HCT116 (cell line): ENCODE results near the gene ALDH1A1. TPM values are rescaled to one million over a fixed set of nuclear protein-coding genes. Genes with fewer than 3 reads are reported as not detected.

Source experiments
- ATAC-seq: fragments of 200-7000 bp; cut with Tn5 transposase; 2 replicates; pipeline ENCODE4 v1.9.1; 2020; ENCODE audit warnings: mild to moderate bottlenecking, moderate library complexity
- BruUV-seq: library from RNA; stranded (reverse); fragments of 400-500 nt; replicated peaks from 2 replicates; lab custom pipeline; 2021; lab: Mats Ljungman, UMichigan
- CTCF ChIA-PET: fragments of 300-600 bp; sonication (Branson Sonifier 250); formaldehyde crosslinking; loops from one replicate; lab custom pipeline; 2021; ENCODE audit warnings: antibody characterized with exemption; lab: Charles Lee
- POLR2A ChIA-PET: fragments of 300-600, 350-600 bp; sonication (Branson Sonifier 250); formaldehyde crosslinking; loops from one replicate; lab custom pipeline; 2021; ENCODE audit warnings: antibody characterized with exemption; lab: Charles Lee
- RAD21 ChIA-PET, 2 experiments: fragments of 300-600 bp; sonication (Branson Sonifier 250); formaldehyde crosslinking; loops; one replicate each; lab custom pipeline; 2023; ENCODE audit warnings: low total read pairs in 2 of 2; ENCODE audit not compliant: uncharacterized antibody in 2 of 2, unreplicated experiment in 2 of 2, low non-redundant PET in 1 of 2; lab: Charles Lee
- DNase-seq: peaks from one replicate; pipeline ENCODE4 v3.0.0-alpha.2; 2010; ENCODE audit warnings: low read depth, low spot score
- H2AFZ ChIP-seq: fragments of 200-600 bp; shearing (Covaris generic), sonication (generic); 2 replicates; pipeline ENCODE4 v1.6.1; 2017; ENCODE audit warnings: low read depth, mixed run types, mixed read lengths, antibody characterized with exemption, low read length; ENCODE audit not compliant: poor library complexity, severe bottlenecking
- H3K27ac ChIP-seq: 2 replicates; pipeline ENCODE4 v1.5.1; 2012; ENCODE audit warnings: low read depth, low read length
- H3K27me3 ChIP-seq: fragments of 200-600 bp; sonication (generic); 2 replicates; pipeline ENCODE4 v1.6.1; 2016; ENCODE audit warnings: mixed run types, low read length, mixed read lengths; ENCODE audit not compliant: insufficient read depth
- H3K36me3 ChIP-seq, 2 experiments: fragments of 200-500 bp in 1 of 2; fragments of 200-600 bp in 1 of 2; sonication (Bioruptor generic) in 1 of 2; sonication (generic) in 1 of 2; 2 replicates each; pipeline versions ENCODE4 v1.5.1 to v1.6.1; 2014 to 2016; ENCODE audit warnings: low read length in 2 of 2, inconsistent platforms in 1 of 2, mixed read lengths in 1 of 2, mixed run types in 1 of 2; ENCODE audit not compliant: insufficient read depth in 2 of 2, control insufficient read depth in 1 of 2
- H3K4me1 ChIP-seq, 2 experiments: fragments of 200-600 bp in 1 of 2; sonication (generic) in 1 of 2; 2 replicates each; pipeline versions ENCODE4 v1.5.1 to v1.6.1; 2012 to 2017; ENCODE audit warnings: low read length in 2 of 2, inconsistent platforms in 1 of 2, mild to moderate bottlenecking in 1 of 2, mixed read lengths in 1 of 2, mixed run types in 1 of 2, moderate library complexity in 1 of 2; ENCODE audit not compliant: insufficient read depth in 2 of 2, control insufficient read depth in 1 of 2
- H3K4me2 ChIP-seq: fragments of 200-600 bp; sonication (generic); 2 replicates; pipeline ENCODE4 v1.6.1; 2017; ENCODE audit warnings: mixed run types, low read length, mixed read lengths
- H3K4me3 ChIP-seq, 2 experiments: fragments of 200-600 bp in 1 of 2; sonication (generic) in 1 of 2; replicated peaks in 1 of 2; 2 replicates each; pipeline ENCODE4 v1.5.1; 2011 to 2016; ENCODE audit warnings: low read length in 2 of 2, control low read depth in 1 of 2, low read depth in 1 of 2, mild to moderate bottlenecking in 1 of 2, mixed read lengths in 1 of 2, mixed run types in 1 of 2
- H3K79me2 ChIP-seq: fragments of 200-600 bp; sonication (generic); 2 replicates; pipeline ENCODE4 v1.6.1; 2017; ENCODE audit warnings: mild to moderate bottlenecking, mixed run types, low read length, moderate library complexity, mixed read lengths; ENCODE audit not compliant: insufficient read depth
- H3K9ac ChIP-seq: fragments of 200-600 bp; sonication (generic); 2 replicates; pipeline ENCODE4 v1.6.1; 2016; ENCODE audit warnings: low read length, mixed read lengths
- H3K9me2 ChIP-seq: fragments of 200-600 bp; sonication (generic), shearing (Covaris generic); 2 replicates; pipeline ENCODE4 v1.6.1; 2017; ENCODE audit warnings: mixed run types, mild to moderate bottlenecking, moderate library complexity; ENCODE audit not compliant: insufficient read depth
- H3K9me3 ChIP-seq, 2 experiments: fragments of 200-500 bp in 1 of 2; fragments of 200-600 bp in 1 of 2; sonication (Bioruptor generic) in 1 of 2; sonication (generic) in 1 of 2; 2 replicates each; pipeline ENCODE4 v1.6.1; 2014 to 2017; ENCODE audit warnings: low read length in 2 of 2, mixed read lengths in 2 of 2, inconsistent platforms in 1 of 2, low read depth in 1 of 2, mild to moderate bottlenecking in 1 of 2, mixed run types in 1 of 2, moderate library complexity in 1 of 2; ENCODE audit not compliant: control insufficient read depth in 1 of 2, insufficient read depth in 1 of 2
- H4K20me1 ChIP-seq: fragments of 200-600 bp; sonication (generic), shearing (Covaris generic); 2 replicates; pipeline ENCODE4 v1.6.1; 2017; ENCODE audit warnings: mixed run types, mild to moderate bottlenecking, moderate library complexity; ENCODE audit not compliant: insufficient read depth
- CEBPB ChIP-seq: IDR thresholded peaks from 2 replicates; pipeline ENCODE4 v1.6.1; 2012; ENCODE audit warnings: low read depth
- EGR1 ChIP-seq: IDR thresholded peaks from 2 replicates; pipeline ENCODE4 v1.6.1; 2012; ENCODE audit warnings: low read depth
- ELF1 ChIP-seq: IDR thresholded peaks from 2 replicates; pipeline ENCODE4 v1.6.1; 2012; ENCODE audit warnings: low read depth, borderline replicate concordance
- EZH2 ChIP-seq: fragments of 200-600 bp; sonication (generic); IDR thresholded peaks from 2 replicates; pipeline ENCODE4 v1.6.1; 2017; ENCODE audit warnings: antibody characterized with exemption, mixed run types
- FOSL1 ChIP-seq: IDR thresholded peaks from 2 replicates; pipeline ENCODE4 v1.6.1; 2012; ENCODE audit warnings: low read depth
- JUND ChIP-seq: IDR thresholded peaks from 2 replicates; pipeline ENCODE4 v1.6.1; 2012
- RAD21 ChIP-seq: IDR thresholded peaks from 2 replicates; pipeline ENCODE4 v1.6.1; 2012; ENCODE audit warnings: low read depth, mild to moderate bottlenecking
- SP1 ChIP-seq: IDR thresholded peaks from 2 replicates; pipeline ENCODE4 v1.6.1; 2012; ENCODE audit warnings: low read depth
- SRF ChIP-seq: IDR thresholded peaks from 2 replicates; pipeline ENCODE4 v1.6.1; 2012; ENCODE audit warnings: low read depth
- TCF7L2 ChIP-seq: IDR thresholded peaks from 2 replicates; pipeline ENCODE4 v1.7.0; 2011; ENCODE audit warnings: borderline replicate concordance, inconsistent platforms; ENCODE audit not compliant: insufficient read depth, insufficient read length; ENCODE audit errors: extremely low read depth
- intact Hi-C: fragments of 100-400 bp; cut with micrococcal nuclease; formaldehyde crosslinking; loops from 2 replicates; pipeline ENCODE4 v1.10.0; 2022
- total RNA-seq: library from RNA; stranded (reverse); gene quantifications from one replicate; pipeline ENCODE4 v1.2.1, GENCODE V29; 2021; ENCODE audit not compliant: unreplicated experiment
- TF ChIP-seq, protein P1 (sequence below): IDR thresholded peaks from 2 replicates; pipeline ENCODE4 v1.6.1; 2012
- TF ChIP-seq, protein P2 (sequence below), 3 experiments: fragments of 200-600 bp in 1 of 3; sonication (generic) in 1 of 3; IDR thresholded peaks in 2 of 3; conservative IDR thresholded peaks in 1 of 3; 2 replicates each; pipeline ENCODE4 v1.5.1; 2012 to 2017; ENCODE audit warnings: low read depth in 2 of 3, low read length in 2 of 3, antibody characterized with exemption in 1 of 3, borderline replicate concordance in 1 of 3, control low read depth in 1 of 3, mild to moderate bottlenecking in 1 of 3, mixed read lengths in 1 of 3, mixed run types in 1 of 3, moderate library complexity in 1 of 3; ENCODE audit not compliant: insufficient read depth in 1 of 3

ALDH1A1 gene
- total RNA-seq, 1 experiment from 2014 or later = 0.44 TPM

DNA sequence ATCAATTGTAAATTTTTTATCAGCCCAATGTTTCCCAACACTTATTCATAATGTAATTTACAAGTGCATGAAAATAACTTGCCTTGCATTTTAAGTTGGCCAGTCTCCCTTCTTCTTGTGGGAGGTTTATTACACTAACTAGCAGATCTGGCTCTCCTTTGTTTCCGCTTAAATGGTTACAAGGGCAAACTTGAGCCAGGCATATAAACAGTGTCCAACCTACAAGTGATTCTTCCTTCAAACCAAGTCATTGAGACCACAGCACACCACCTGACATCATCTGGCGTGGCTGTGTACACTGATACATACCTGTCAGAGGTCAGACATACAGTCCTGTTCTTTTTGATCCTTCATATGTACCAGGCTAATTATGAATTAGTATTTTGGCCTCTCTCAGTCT lies 80.1 kb downstream of the ALDH1A1 start (continued):
- no peak for TF ChIP-seq TCF7L2
- no peak for TF ChIP-seq ELF1
- no peak for TF ChIP-seq SRF
- no peak for TF ChIP-seq EZH2
- no peak for TF ChIP-seq EGR1
- TF ChIP-seq FOSL1 = no peak
- TF ChIP-seq, protein P1, sequence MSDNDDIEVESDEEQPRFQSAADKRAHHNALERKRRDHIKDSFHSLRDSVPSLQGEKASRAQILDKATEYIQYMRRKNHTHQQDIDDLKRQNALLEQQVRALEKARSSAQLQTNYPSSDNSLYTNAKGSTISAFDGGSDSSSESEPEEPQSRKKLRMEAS = no peak
- no peak for TF ChIP-seq CEBPB
- TF ChIP-seq JUND = no peak

DNA sequence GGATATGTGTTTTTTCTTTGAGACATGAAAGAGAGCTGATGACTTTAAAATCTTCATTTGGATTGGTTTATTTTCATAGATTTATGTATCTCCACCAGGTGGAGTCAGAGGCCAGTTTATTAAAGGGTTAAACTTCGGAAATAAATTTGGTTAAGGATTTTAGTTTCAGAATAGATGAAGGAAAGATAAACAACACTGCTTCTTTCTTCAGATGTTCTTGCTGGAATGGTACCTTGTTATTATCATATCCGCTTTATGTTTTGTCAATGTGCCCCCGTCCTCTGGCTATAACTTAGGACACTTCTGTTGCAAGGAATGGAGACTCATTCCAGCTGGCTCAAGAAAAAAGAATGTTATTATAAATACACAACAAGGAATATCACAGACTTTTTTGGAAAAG lies 81.2 kb downstream of the ALDH1A1 start:
- TF ChIP-seq TCF7L2 (no peak), SP1 (no peak), RAD21 (peak; percentile 76)
- TF ChIP-seq, protein P1 = no peak
- TF ChIP-seq, protein P2, sequence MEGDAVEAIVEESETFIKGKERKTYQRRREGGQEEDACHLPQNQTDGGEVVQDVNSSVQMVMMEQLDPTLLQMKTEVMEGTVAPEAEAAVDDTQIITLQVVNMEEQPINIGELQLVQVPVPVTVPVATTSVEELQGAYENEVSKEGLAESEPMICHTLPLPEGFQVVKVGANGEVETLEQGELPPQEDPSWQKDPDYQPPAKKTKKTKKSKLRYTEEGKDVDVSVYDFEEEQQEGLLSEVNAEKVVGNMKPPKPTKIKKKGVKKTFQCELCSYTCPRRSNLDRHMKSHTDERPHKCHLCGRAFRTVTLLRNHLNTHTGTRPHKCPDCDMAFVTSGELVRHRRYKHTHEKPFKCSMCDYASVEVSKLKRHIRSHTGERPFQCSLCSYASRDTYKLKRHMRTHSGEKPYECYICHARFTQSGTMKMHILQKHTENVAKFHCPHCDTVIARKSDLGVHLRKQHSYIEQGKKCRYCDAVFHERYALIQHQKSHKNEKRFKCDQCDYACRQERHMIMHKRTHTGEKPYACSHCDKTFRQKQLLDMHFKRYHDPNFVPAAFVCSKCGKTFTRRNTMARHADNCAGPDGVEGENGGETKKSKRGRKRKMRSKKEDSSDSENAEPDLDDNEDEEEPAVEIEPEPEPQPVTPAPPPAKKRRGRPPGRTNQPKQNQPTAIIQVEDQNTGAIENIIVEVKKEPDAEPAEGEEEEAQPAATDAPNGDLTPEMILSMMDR (IDR thresholded peaks at IDR 0.05 in 2 of 3, conservative IDR thresholded peaks at IDR 0.05 in 1 of 3; ENCODE audit: borderline replicate concordance in 1 of 3, insufficient read depth in 1 of 3, low read depth in 2 of 3, low read length in 2 of 3) = peak; percentile 31 to 71 (median 69); a peak in 4 of 6 replicates
- H2AFZ ChIP-seq = no peak overlapping the region
- H3K4me3 ChIP-seq = no peak overlapping the region
- ChIA-PET RAD21 (interaction anchor here (0.7 to 1.2 kb wide), 4 partner anchors 14 to 209 kb away, joined by 3 to 4 read pairs (median 3); no protein-coding TSS in a partner anchor), POLR2A (interaction anchor here (1.0 kb wide), 1 partner anchor 297 kb away, joined by 3 read pairs; no protein-coding TSS in a partner anchor), CTCF (interaction anchor here (0.7 to 3.1 kb wide), 16 partner anchors 10 to 328 kb away, joined by 3 to 44 read pairs (median 5); no protein-coding TSS in a partner anchor)
- no peaks in the 10 kb centered on the region for H3K9me3 ChIP-seq
- H3K9me2 ChIP-seq = no peaks in the 10 kb centered on the region
- peak overlapping the region; percentile 3; the same call in 1 of the 2 replicates for H3K4me2 ChIP-seq
- no peaks in the 10 kb centered on the region for H3K36me3 ChIP-seq
- no peaks in the 10 kb centered on the region for H3K27me3 ChIP-seq
- DNase-seq (peak; percentile 26), ATAC-seq (peak; percentile 42)
- H4K20me1 ChIP-seq = no peaks in the 10 kb centered on the region
- BruUV-seq = no TSS peak
- intact Hi-C loops = loop anchor here (1.0 to 5.0 kb wide), 4 partner anchors 151 to 329 kb away; no protein-coding TSS in a partner anchor
- H3K27ac ChIP-seq = no peak overlapping the region
- H3K4me1 ChIP-seq = no peaks in the 10 kb centered on the region
- no peaks in the 10 kb centered on the region for H3K79me2 ChIP-seq
- no peak overlapping the region for H3K9ac ChIP-seq
